DMS114 treated with DMSO at 0.1 percent for 48 hours (cell line): ENCODE measurements around the gene MAPK8IP3.
"Not testable (repeated sequence)": the region's sequence is repeated elsewhere in the genome, so short reads cannot be mapped to it uniquely, and the experiment has no call there.

Experiments used
- DNase-seq: peaks from one replicate; lab custom pipeline; 2025; ENCODE audit not compliant: unreplicated experiment; lab: John Stamatoyannopoulos, UW

MAPK8IP3 gene

DNA sequence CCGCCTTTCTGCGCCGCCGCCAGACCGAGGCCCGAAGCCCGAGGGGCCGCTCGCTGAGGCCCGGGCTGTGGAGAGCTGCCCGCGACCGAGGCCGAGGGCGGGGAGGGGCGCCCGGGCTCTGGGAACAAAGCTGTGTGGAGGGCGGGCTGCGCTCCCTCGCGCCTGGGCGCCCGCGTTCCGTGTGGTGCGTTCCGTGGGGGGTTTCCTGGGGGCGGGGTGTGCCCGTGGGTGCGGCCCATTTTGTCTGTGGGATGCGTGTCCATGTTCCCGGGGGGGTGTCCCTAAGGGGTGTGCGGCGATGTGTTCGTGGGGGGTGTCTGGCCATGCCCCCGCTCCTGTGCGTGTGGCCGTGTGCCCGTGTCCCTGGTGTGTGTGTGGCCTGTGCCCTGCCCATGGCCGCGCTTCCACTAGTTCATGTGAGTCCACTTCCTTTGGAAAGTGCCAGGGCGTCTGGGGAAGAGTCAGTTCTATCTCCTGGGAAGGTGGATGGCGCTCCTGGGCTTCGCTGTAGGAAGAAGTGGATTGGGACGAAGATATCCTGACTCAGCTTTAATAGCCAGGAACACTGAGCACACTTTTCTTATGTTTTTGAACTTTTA lies 27.4 kb upstream of the MAPK8IP3 start:
- DNase-seq: no peak

DNA sequence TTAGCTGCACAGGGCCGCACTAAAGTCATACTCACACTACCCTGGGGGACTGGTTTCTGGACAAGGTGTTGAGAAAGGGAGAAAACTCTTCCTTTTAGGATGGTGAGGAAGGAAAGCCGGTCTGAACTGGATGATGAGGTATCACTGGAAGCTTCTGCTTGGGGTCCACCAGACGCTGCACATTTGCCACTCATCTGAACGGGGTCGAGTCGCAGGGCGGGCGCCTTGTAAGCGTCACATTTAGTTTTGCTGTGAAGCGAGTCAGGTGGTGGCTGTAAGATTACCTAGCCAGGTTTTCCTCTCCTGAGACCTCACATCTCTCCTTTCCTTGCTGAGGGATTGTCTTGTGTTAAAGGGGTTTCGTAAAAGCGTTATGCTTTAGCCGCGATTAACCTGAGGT lies 25.6 kb upstream of the MAPK8IP3 start:
- DNase-seq: no peak

DNA sequence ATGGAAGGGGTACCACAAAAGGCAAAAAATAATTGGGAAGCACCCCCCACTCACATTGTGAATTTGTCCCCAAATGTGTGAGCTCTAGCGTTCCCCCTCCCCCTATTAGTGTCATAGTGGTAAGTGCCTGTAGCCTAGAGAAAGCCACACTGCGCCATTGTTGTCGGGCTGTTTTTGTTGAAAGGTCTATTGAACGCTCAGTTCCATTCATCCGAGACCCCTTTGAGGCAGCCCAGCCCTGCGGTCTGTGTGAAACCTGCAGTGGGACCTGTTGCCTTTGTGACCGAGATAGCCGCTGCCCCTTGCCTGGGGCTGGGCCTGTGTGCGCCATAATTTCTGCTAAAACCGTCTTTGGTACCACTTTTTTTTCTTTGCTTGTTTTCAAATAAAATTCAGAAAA lies 25.0 kb upstream of the MAPK8IP3 start:
- no peak for DNase-seq

DNA sequence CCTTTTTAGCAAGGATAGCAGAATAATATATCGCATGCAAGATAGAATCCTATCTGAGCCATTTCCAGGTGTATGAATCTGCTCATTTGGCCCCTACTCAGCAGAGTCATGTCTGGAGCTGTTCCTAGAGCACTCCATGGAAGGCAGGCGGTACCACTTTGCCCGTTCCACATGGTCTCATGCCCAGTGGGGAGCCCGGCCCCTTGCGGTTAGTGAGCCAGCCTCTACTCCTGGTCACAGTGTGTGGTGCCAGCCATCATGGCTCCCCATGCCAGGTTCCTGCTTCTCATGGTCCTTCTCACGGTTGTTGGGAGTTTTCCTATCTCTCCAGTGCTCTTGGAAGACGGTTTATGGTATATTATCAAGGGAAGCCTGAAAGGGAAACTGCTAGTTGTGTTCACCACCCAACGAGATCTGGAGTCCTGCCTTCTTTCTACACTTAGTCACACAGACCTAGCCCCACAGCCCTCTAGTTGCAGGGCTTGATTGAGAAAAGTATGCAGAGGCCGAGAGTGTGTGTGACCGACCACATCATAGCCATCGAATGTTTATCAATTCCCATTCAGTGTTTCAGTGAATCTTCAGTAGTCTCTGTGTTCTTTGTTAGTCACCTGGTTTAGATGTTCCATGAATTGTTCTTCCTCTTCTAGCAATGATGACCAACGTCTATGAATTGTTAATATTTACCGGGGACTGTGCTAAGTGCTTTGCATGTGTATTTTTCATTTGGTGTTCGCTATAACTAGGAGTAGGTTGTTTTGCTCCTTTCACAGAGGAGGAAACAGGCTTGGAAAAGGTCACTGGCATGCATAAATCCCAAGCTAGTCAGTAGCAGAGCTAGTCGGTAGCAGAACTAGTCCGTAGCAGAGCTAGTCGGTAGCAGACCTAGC lies 18.3 kb upstream of the MAPK8IP3 start:
- no peak for DNase-seq

DNA sequence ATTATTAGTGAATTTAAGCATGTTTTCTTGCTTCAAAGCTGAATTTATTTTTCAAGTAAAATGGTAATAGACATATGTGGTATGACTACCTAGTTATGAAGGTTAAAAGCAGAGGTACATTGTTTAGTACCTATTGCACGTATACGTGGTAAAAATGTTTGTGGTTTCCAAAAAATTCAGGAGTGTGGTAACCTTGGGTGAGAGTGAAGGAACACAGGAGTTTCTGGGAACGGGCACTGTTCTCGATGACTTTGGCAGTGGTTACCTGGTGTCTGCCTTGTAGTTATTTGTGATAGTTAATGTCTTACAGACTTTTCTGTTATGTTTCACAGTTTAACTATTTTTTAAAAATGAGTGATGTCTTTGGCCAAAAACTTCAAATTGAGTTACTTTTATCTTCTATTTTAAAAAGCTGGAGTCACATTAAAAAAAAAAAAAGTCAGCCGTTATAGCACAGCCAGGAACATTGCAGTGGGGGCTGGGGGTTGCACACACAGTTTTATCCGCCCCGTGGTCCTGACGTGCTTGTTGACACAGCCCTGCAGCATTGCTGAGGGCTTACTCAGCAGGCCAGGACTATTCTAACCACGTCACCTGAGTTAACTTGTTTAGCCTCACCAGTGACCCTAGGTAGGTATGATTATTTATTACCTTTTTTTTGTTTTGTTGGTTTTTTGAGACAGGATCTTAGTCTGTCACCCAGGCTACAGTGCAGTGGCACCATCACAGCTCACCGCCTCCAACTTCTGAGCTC lies 17.0 kb upstream of the MAPK8IP3 start:
- DNase-seq: no peak

DNA sequence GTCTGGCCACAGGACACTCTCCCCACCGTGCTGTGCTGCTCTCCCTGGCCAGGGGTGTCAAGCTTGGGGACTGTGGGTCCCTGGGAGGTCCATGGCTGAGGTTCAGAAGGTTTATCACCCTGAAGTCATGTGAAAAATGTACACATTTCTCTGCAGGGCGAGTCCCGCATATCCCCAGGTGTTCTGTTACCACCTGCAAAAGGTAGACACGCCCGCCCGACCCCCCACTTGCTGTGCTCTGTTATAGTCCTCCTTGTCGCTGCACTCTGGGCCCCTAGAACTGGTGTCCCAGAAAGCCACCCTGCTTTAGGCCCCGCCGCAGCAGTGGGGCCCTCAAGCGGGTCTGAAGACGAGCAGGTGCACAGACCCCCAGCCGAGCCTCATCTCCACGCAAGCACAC lies 16.1 kb upstream of the MAPK8IP3 start:
- no peak for DNase-seq

DNA sequence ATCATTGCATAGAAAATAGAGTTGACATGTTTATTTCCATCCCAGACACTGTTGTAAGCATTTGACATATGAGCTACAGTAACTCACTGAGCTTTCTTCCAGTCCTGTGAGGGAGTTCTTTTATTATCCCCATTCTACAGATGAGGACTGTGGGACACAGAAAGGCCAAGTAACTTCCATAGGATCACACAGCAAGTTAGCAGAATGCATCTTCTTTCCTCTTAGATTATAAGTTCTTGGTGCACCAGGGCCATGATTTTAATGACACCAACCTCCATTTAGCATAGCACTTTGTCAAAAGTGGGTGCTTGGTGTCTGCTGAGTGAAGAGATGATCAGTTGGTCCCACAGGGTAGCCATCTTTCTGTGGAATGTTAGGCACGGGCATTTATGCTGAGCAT lies 15.2 kb upstream of the MAPK8IP3 start:
- DNase-seq: no peak

DNA sequence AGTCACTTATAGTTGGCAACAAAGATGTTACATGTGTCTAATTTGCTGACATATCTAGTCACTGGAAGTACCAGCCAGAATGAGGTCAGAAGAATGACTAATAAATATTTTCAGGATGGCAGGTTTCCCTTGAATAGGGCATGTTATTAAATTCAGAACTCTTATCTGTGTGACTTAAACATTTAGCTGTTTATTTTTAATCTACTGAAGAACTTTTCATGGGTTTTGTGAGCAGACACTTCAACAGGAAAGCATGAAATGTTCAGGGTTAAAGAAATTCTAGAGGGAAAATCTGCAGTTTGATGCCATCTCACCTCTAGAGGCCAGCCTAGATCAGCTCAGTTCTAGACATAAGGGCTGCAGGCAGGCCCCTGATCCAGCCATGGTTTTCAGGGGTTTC lies 14.7 kb upstream of the MAPK8IP3 start:
- DNase-seq: no peak

DNA sequence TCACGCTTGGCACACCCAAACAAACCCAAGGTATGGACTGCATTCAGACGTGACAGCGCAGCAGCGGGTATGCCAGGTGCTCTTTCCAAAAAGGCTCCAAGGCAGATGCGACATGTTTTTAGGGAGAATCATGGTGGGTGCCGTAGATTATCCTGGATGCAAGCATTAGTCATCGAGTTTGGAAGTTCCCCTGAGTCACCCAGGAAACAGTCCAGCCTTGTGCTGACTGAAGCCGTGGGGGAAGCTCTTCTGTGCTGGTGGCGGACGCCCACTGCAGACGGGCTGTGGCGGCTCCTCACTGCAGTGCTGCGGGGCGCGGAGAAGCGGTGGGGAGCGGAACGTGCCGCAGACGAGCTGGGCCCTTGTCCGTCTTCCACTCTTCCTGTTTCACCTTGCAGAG lies 14.0 kb upstream of the MAPK8IP3 start:
- no peak for DNase-seq

DNA sequence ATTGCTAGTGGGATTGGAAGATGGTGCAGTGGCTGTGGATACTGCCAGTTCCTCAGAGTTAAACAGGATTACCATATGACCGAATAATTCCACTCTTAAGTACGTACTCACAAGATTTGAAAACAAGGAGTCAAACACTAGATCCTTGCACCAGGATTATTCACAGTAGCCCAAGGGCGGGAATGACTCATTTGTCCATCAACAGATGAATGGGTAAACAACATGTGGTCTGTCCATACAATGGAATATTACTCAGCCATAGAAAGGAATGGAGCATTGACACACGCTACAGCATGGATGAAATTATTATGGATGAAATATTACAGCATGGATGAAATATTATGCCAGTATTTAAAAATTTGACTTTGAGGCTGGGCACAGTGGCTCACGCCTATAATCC lies 9.1 kb upstream of the MAPK8IP3 start:
- no peak for DNase-seq

DNA sequence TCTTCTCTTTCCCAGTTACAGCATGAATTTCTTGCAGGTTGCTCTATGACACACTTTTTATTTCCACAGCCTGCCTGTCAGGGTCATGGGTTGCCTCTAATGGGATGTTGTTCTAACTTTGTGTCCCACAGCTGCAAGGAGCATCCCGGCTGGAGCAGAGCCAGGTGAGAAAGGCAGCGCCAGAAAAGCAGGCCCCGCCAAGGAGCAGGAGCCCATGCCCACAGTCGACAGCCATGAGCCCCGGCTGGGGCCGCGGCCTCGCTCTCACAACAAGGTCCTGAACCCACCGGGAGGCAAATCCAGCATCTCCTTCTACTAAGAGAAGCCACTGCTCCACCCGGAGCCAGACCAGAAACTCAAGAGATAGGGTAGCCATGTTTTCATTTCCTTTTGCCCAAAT lies 7.3 kb upstream of the MAPK8IP3 start:
- no peak for DNase-seq

DNA sequence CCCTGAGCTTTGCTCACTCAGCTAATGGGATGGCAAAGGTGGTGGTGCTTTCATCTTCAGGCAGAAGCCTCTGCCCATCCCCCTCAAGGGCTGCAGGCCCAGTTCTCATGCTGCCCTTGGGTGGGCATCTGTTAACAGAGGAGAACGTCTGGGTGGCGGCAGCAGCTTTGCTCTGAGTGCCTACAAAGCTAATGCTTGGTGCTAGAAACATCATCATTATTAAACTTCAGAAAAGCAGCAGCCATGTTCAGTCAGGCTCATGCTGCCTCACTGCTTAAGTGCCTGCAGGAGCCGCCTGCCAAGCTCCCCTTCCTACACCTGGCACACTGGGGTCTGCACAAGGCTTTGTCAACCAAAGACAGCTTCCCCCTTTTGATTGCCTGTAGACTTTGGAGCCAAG lies 5.7 kb upstream of the MAPK8IP3 start:
- no peak for DNase-seq

DNA sequence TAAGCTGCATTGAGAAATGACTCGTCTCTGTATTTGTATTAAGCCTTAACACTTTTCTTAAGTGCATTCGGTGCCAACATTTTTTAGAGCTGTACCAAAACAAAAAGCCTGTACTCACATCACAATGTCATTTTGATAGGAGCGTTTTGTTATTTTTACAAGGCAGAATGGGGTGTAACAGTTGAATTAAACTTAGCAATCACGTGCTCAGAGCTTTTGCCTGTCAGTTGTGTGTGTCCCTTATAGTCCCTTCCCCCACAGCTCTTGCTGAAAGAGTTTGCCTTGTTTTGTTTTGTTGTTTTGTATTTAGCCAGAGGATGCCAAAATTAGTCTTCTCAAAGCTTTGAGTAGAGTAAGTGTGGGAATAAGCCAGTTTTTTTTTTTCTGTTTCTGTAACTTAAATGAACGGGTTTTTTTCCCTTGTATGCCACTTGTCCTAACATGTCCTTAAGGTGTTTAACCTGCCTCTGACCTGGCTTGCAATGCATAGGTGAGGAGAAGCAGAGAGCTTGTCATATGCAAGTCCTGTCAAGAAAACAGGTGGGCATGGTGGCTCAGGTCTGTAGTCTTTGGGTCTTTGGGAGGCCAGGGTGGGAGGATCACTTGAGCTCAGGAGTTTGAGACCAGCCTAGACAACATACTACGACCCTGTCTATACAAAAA lies 4.6 kb upstream of the MAPK8IP3 start:
- no peak for DNase-seq

DNA sequence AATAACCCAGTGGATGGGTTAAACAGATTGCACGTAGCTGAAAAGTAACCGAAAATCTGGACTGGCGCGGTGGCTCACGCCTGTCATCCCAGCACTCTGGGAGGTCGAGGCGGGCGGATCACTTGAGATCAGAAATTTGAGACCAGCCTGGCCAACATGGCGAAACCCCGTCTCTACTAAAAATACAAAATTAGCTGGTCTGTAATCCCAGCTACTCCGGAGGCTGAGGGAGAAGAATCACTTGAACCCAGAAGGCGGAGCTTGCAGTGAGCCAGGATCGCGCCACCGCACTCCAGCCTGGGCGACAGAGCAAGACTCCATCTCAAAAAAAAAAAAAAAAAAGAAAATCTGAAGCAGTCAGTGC lies 689 bp upstream of the MAPK8IP3 start:
- DNase-seq: not testable (repeated sequence)

DNA sequence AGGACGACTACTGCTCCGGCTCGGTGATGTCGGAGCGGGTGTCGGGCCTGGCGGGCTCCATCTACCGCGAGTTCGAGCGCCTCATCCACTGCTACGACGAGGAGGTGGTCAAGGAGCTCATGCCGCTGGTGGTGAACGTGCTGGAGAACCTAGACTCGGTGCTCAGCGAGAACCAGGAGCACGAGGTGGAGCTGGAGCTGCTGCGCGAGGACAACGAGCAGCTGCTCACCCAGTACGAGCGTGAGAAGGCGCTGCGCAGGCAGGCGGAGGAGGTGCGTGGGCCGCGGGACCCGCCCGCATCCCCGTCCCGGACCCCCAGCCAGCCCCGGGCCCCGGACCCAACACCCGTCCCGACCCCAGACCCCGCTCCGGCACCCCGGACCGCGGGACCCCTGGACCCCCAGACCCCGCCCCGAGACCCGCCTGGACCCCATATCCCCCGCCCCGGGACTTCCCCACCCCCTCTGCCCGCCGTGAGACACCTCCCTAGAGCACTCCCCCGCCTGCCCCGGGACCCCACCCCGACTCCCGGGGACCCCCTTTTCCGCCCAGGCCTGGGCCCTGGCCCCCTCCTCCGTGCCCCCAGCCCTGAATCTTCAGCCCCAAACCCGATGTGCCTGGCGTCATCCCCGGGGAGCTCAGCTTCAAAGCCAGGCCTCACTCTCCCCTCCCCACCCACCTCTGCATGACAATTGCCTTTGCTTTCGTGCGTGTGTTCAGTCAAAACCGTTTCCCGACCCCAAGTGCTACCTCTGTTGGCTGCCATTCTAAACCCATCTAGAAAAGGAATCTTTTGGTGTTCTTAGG lies 594 bp downstream of the MAPK8IP3 start:
- DNase-seq: no peak

DNA sequence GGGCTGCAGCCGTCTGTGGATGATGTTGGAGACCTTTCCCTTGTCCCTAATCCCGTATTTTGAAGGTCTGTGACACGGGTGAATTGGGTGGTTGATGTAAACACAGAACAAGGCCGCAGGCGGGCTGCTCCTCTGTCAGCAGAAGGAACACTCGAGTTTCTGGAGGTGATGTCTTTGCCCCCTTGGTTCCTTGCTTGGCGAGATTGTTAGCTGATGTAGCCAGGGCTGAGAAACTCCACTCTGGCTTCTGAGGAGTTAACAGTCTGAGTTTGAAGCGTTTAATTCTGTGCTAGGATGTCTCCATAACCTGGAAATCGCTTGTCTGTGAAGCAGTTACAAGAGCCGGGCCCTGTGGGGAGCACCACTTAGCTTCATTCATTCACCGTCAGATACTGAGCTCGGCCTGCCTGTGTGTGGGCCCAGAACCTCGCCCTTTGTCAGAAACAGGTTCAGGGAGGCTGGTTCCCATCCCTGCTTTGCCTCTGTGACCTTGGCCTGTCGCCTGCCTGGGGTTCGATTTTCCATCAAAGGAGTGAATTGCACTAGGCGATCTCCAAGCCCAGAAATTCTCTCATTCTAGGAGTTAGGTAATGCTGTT lies 1.3 kb downstream of the MAPK8IP3 start:
- no peak for DNase-seq

DNA sequence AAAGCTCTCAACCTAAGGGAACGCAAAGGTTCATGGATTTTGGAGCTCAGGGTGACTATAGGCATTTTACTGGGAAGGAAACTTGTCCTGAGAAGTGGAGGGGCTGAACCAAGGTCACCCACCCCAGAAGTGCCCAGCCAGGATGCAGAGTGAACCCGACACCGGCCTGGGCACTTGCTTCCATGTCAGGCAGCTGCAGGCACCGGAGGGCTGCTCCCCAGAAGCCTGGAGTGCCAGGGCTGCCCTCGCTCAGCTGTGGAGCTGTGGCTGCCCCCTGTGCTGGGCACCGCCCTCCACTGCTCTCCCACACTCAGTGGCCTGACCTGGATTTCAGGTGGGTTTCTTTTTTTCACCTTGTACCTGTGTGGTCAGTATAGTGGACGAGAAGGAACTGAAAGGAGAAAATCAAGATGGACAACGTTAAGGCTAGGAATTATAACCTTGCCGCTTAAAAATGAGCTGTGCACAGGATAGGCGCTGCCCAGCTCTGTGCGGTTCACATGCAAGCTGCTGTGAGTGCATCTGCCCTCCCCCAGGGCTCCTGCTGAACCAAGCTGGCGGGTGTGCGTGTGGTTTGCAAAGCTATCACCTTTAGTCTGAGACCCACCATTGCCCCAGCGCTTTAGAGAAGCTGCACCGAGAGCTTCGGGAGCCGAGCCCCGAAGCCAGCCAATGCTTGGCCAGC lies 2.2 kb downstream of the MAPK8IP3 start:
- no peak for DNase-seq

DNA sequence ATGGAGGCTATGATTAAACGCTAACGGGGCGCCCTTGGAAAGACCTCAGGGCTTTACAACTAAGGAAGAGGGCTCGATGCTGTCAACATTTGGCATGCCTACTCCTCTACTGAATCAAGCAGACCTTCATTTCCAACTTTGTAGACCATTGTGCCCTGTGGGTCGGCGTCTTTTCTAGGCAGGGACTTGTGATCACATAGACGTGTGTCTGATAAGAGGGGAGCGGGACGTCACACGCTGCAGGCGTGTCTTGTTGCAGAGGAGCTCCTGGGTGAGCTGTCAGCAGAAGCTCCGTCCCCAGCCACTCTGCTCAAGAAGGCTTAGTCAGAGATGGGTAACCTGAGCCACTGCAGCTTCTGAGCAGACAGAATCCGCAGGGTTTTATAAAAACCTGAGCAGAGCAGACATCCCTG lies 2.8 kb downstream of the MAPK8IP3 start:
- no peak for DNase-seq

DNA sequence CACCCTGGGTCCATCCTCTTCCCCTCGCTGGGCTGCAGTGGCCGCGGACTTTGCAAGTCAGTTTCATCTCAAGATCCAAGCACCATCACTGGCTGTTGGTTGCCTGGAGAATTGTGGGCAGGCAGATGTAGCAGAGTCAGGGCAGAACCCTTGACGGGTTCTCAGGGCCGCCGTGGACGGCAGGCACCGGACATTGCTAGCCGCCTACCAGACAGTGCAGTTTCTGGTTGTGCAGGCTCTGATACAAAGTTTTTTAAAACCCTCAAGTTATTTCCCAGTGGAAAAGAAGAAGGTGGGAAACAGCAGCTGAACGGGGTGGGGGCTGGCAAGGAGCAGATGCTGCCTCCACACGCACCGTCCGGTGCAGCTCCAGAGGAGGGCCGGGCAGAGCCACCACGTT lies 3.4 kb downstream of the MAPK8IP3 start:
- DNase-seq: no peak
